Omental fat pad (tissue), 4 donors: ENCODE results near the gene ERMP1. TPM values are rescaled to one million over a fixed set of nuclear protein-coding genes. Genes with fewer than 3 reads are reported as not detected.
A peak's percentile ranks its signal among the peaks of the same experiment; 100 is the strongest.
"Not testable (repeated sequence)": the region's sequence is repeated elsewhere in the genome, so short reads cannot be mapped to it uniquely, and the experiment has no call there.

ENCODE experiments used
- ATAC-seq: fragments of 150-250 bp; one replicate; pipeline ENCODE4 v1.9.1; 2016; ENCODE audit warnings: mild to moderate bottlenecking, moderate library complexity; ENCODE audit not compliant: low FRiP score
- DNase-seq: peaks from one replicate; pipeline ENCODE4 v3.0.0-alpha.2; 2019; ENCODE audit warnings: low spot score
- total RNA-seq, 4 donors: library from RNA; depleted of rRNA; stranded (reverse); fragments of >200 nt; gene quantifications; one replicate each; pipeline ENCODE4 v1.1.0, GENCODE V29; 2016
- TF ChIP-seq, protein P1 (sequence below), 3 donors: fragments of 450-650 bp; IDR thresholded peaks; one replicate each; pipeline ENCODE4 v1.5.1; 2016 to 2017; ENCODE audit warnings: antibody characterized with exemption in 3 of 3, mild to moderate bottlenecking in 3 of 3, moderate library complexity in 2 of 3

The ERMP1 gene, protein sequence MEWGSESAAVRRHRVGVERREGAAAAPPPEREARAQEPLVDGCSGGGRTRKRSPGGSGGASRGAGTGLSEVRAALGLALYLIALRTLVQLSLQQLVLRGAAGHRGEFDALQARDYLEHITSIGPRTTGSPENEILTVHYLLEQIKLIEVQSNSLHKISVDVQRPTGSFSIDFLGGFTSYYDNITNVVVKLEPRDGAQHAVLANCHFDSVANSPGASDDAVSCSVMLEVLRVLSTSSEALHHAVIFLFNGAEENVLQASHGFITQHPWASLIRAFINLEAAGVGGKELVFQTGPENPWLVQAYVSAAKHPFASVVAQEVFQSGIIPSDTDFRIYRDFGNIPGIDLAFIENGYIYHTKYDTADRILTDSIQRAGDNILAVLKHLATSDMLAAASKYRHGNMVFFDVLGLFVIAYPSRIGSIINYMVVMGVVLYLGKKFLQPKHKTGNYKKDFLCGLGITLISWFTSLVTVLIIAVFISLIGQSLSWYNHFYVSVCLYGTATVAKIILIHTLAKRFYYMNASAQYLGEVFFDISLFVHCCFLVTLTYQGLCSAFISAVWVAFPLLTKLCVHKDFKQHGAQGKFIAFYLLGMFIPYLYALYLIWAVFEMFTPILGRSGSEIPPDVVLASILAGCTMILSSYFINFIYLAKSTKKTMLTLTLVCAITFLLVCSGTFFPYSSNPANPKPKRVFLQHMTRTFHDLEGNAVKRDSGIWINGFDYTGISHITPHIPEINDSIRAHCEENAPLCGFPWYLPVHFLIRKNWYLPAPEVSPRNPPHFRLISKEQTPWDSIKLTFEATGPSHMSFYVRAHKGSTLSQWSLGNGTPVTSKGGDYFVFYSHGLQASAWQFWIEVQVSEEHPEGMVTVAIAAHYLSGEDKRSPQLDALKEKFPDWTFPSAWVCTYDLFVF
- 10 to 100 TPM; 10.7 to 18.9 (median 15.0) TPM for total RNA-seq

DNA sequence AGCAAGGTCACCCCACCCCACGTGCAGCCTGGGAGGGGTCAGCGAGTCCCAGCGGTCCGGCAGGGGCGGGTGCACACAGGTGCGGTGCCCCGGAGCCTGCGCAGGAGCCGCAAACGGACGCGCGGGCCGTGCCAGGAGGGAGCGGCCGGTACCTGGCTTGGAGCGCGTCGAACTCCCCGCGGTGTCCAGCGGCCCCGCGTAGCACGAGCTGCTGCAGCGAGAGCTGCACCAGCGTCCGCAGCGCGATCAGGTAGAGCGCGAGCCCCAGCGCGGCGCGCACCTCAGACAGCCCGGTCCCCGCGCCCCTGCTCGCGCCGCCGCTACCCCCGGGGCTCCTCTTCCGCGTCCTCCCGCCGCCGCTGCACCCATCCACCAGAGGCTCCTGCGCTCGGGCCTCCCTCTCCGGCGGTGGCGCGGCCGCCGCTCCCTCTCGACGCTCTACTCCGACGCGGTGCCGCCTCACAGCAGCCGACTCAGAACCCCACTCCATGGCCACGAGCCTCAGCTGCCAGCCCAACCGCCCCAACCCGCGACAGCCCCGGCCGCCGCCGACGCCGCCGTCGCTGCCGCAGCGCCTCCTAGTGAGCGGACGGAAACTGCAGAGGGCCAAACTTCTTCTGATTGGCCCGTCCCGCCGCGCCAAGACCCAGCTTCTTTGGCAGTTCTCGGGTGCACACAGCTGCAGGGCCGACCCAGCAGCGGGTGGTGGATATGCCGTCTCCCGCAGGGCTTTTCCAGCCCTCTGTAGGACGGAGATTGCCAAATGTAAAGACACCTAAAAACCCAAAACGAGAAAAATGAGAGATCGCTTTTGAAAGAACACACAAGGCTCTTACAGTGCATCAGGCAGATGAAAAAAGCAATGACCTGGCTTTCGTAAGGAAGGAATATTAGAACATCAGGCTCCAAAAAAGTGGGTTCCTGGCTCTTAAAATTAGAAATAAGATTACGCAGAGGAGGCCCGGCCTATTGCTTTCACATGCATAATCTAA lies at the start of gene ERMP1:
ERMP1 (minus strand) TSS at position 580 of the 992 bp plus-strand sequence; CDS start at position 490, 90 bp downstream.
- TF ChIP-seq, protein P1, sequence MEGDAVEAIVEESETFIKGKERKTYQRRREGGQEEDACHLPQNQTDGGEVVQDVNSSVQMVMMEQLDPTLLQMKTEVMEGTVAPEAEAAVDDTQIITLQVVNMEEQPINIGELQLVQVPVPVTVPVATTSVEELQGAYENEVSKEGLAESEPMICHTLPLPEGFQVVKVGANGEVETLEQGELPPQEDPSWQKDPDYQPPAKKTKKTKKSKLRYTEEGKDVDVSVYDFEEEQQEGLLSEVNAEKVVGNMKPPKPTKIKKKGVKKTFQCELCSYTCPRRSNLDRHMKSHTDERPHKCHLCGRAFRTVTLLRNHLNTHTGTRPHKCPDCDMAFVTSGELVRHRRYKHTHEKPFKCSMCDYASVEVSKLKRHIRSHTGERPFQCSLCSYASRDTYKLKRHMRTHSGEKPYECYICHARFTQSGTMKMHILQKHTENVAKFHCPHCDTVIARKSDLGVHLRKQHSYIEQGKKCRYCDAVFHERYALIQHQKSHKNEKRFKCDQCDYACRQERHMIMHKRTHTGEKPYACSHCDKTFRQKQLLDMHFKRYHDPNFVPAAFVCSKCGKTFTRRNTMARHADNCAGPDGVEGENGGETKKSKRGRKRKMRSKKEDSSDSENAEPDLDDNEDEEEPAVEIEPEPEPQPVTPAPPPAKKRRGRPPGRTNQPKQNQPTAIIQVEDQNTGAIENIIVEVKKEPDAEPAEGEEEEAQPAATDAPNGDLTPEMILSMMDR (IDR thresholded peaks at IDR 0.05): no peak
- ATAC-seq: peak; percentile 94
- peak; percentile 80 for DNase-seq

DNA sequence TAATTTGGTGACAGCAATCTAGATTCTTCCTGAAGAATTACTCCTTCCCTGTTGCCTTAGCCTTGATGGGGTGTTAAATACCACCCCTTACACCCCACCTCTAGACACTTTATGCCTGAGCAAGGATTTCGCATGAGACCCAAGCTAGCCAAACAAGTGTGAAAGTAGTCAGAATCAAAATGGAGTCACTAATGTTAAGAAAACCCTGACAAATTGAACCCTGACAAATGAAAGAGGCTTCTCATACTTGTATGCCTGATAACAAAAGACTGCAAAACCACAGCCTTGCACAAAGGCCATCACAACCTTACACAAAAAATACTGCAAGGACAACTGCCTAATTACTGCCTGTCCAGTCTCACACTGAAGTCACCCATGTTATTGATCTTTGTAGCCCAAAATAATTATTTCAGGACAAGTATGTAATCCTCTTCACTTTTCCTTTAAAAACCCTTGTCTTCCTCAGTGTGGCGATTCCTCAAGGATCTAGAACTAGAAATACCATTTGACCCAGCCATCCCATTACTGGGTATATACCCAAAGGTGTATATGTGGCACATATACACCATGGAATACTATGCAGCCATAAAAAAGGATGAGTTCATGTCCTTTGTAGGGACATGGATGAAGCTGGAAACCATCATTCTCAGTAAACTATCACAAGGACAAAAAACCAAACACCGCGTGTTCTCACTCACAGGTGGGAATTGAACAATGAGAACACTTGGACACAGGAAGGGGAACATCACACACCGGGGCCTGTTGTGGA lies 49.5 kb upstream of the ERMP1 start:
- DNase-seq, ATAC-seq: not testable (repeated sequence)

DNA sequence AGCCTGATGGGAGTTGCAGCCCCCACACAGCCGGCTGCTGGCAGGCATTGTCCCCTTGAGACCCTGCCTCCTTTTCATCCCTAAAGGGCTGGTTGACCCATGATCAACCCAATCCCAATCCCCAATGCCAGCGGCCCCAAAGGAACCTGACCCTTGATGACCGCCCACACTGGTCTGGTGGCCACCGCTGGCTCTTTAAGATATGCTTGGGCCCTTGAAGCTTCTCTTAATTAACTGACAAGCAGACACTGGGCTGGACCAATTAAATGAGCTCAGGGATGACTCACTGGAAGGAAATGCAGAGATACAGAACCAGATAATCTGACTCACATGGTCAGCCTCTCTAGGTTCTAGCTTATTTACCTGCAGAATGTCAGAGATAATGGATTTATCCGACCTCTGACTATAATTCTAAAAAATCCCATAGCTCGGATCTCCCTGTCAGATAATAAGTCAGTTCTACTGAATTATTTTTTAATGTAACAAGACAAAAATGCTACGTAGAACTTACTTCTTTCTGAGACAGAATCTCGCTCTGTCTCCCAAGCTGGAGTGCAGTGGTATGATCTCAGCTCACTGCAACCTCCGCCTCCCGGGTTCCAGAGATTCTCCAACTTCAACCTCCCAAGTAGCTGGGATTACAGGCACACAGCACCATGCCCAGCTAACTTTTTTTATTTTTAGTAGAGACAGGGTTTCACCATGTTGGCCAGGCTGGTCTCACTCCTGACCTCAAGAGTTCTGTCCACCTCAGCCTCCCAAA lies 46.7 kb upstream of the ERMP1 start:
- ATAC-seq (peak; percentile 76), DNase-seq (no peak)
- TF ChIP-seq, protein P1 (IDR thresholded peaks at IDR 0.05): no peak

DNA sequence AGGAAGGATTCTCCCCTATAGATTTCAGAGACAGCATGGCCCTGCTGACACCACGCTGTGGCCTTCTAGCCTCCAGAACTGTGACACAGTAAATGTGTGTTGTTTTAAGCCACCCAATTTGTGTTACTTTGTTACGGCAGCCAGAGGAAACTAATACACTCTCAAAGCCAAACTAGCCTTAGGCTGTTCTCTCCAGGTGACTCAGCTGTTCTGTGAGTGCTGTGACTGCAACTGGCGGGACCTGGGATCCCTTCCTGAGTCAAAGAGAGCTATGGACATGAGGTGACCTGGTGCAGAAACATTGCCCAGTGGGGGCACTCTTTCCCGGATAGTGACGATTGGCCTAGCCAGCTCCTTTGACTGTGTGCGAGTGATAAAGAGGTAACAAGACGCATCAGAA lies 43.8 kb upstream of the ERMP1 start:
- ATAC-seq (no peak), DNase-seq (no peak)
- TF ChIP-seq, protein P1 (IDR thresholded peaks at IDR 0.05): no peak

DNA sequence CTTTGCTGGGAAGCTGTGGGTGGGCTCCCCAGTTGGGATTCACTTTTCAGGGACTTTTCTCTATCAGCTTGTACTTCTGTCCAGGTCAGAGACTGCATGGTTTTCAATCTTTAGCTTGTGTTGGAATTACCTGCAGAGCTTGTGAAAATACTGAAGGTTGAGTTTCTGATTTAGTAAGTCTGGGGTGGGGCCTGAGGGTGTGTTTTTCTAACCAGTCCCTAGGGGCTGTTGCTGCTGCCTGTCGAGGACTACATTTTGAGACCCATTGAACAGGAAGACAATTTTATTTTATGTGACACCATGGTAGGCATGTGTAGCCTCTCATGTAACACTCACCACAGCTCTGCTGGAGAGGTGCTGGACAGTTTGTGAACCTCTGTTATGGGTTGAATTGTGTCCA lies 43.1 kb upstream of the ERMP1 start:
- ATAC-seq (no peak), DNase-seq (no peak)
- TF ChIP-seq, protein P1 (IDR thresholded peaks at IDR 0.05): no peak

DNA sequence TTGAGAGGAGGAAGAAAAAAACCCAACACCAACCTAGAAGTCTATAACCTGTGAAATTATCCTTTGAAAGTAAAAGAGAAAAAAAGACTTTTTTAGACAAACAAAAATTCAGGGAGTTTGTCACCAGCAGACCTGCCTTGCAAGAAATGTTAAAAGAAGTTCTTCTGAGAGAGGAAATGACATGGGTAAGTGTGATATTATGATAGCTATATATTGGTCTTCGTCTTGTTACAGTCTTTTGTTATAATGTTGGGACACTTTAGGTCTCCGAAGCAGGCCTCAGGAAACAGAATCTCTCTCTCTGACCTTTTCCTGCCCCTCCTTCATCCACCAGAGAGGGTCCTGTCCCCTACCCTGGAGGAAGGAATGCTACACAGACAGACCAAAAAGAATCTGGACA lies 41.1 kb upstream of the ERMP1 start:
- no peak for ATAC-seq
- TF ChIP-seq, protein P1 (IDR thresholded peaks at IDR 0.05): no peak
- no peak for DNase-seq
